Measurements from ENCODE around the gene DDTL. TPM values are rescaled to one million over a fixed set of nuclear protein-coding genes. Genes with fewer than 3 reads are reported as not detected.

The DDTL gene
- total and polyA plus RNA-seq, 2 donors (not counting 1 experiment from before 2014, with no cell fraction given), result 4.1 TPM; not detected in 1

DNA sequence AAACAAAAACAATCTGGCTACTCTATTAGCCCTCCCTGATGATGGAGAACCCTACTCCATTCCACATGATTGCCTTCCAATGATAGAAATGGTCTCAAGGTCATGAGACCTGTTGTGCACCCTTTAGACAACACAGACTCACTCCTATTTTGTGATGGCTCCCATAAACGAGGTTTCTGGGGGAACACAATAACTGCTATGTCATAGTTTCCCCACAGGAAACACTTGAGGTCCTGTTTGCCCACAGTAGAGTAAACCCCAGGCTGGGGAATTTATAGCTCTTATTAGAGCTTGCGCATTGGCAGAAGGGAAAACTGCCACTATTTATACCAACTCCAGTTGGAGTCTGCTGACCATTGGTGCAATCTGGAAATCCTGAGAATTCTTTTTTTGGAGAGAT lies 43.8 kb upstream of the DDTL start:
- POLR2A ChIA-PET, result no interaction called here
- intact Hi-C loops (cut with micrococcal nuclease), result no loop called here
- Mint-ChIP-seq H3K4me3 (no peak overlapping the region), H3K4me1 (peaks cover under 1% of the 10 kb centered on the region), H3K27me3 (no peaks in the 10 kb centered on the region), H3K27ac (no peak overlapping the region), H3K9me3 (ENCODE audit: insufficient read depth) (peaks cover 4% of the 10 kb centered on the region)
- DNase-seq, result peak; percentile 1
- Histone ChIP-seq H3K9ac (ENCODE audit: low read length) (no peak overlapping the region), H2AFZ (ENCODE audit: insufficient read depth, low read depth, low read length, poor library complexity, severe bottlenecking) (no peak overlapping the region), H3K4me1 (ENCODE audit: control insufficient read depth in 2 of 2, insufficient read depth in 2 of 2, low read length in 2 of 2) (no peaks in the 10 kb centered on the region), H3K9me3 (ENCODE audit: control extremely low read depth in 1 of 3, control insufficient read depth in 2 of 3, insufficient read depth in 1 of 3, low read length in 2 of 3) (peaks cover 0 to 25% (median 9%) of the 10 kb centered on the region in 3 donors), H3K27me3 (replicated peaks in 1 of 4; ENCODE audit: control extremely low read depth in 1 of 4, control insufficient read depth in 3 of 4, insufficient read depth in 4 of 4, low read length in 3 of 4) (no peaks in the 10 kb centered on the region), H3K4me2 (replicated peaks; ENCODE audit: low read depth, low read length, poor library complexity, severe bottlenecking) (no peak overlapping the region), H4K20me1 (ENCODE audit: control insufficient read depth, insufficient read depth, low read length, poor library complexity, severe bottlenecking) (no peaks in the 10 kb centered on the region), H3K4me3 (ENCODE audit: control extremely low read depth in 1 of 5, extremely low read depth in 1 of 5, insufficient read depth in 1 of 5, low read depth in 2 of 5, low read length in 4 of 5) (no peak overlapping the region), H3K36me3 (replicated peaks in 1 of 2; ENCODE audit: control extremely low read depth in 1 of 2, control insufficient read depth in 1 of 2, extremely low read depth in 1 of 2, insufficient read depth in 2 of 2, low read length in 1 of 2) (peaks cover 0 to 47% of the 10 kb centered on the region in 2 experiments), H3K27ac (ENCODE audit: low read length in 2 of 2) (no peak overlapping the region), H3K79me2 (ENCODE audit: control insufficient read depth, insufficient read depth, low read length) (peaks cover 27% of the 10 kb centered on the region)
- no peak for ATAC-seq (ENCODE audit: low read depth)
- WGBS (ENCODE audit: insufficient coverage), result no CpG with 5 or more reads among the region's 2 CpGs
- TF ChIP-seq, protein P1, sequence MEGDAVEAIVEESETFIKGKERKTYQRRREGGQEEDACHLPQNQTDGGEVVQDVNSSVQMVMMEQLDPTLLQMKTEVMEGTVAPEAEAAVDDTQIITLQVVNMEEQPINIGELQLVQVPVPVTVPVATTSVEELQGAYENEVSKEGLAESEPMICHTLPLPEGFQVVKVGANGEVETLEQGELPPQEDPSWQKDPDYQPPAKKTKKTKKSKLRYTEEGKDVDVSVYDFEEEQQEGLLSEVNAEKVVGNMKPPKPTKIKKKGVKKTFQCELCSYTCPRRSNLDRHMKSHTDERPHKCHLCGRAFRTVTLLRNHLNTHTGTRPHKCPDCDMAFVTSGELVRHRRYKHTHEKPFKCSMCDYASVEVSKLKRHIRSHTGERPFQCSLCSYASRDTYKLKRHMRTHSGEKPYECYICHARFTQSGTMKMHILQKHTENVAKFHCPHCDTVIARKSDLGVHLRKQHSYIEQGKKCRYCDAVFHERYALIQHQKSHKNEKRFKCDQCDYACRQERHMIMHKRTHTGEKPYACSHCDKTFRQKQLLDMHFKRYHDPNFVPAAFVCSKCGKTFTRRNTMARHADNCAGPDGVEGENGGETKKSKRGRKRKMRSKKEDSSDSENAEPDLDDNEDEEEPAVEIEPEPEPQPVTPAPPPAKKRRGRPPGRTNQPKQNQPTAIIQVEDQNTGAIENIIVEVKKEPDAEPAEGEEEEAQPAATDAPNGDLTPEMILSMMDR (IDR thresholded peaks at IDR 0.05), result no peak
- TF ChIP-seq EZH2 (IDR thresholded peaks at IDR 0.05; ENCODE audit: borderline replicate concordance, insufficient read depth, low read depth, low read length, poor library complexity, severe bottlenecking), result no peak
- CTCF ChIA-PET, result no interaction called here

DNA sequence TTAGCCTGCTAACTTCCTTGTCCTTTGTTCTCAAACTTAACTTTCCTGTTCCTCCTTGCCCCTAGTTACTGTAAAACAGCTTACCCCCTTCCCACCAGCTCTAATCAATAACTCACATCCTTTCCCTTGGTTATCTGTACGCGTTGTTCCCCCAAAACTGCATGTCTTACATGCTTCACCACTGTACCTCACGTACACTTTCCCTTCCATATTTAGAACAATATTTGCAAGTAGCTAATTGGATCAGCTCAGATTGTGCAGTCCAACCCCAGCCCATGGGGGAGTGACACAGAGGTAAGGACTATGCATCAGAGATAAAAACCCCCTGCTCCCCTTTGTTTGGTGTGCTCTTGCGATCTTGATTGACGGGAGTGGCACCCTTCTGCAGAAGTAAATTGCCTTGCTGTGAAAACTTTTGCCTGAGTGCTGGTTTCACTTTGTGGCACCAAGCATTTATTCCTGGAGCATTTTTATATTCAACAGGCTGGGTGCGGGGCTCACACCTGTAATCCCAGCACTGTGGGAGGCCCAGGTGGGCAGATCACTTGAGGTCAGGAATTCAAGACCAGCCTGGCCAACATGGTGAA lies 41.6 kb upstream of the DDTL start:
- WGBS (ENCODE audit: insufficient coverage), result 92% methylated on average over 4 of the region's 6 CpGs
- Histone ChIP-seq H3K79me2 (ENCODE audit: control insufficient read depth, insufficient read depth, low read length) (peaks cover 36% of the 10 kb centered on the region), H3K27ac (ENCODE audit: low read length in 2 of 2) (no peak overlapping the region), H3K36me3 (replicated peaks in 1 of 2; ENCODE audit: control extremely low read depth in 1 of 2, control insufficient read depth in 1 of 2, extremely low read depth in 1 of 2, insufficient read depth in 2 of 2, low read length in 1 of 2) (peaks cover 0 to 49% of the 10 kb centered on the region in 2 experiments), H3K9me3 (ENCODE audit: control extremely low read depth in 1 of 3, control insufficient read depth in 2 of 3, insufficient read depth in 1 of 3, low read length in 2 of 3) (peaks cover 0 to 28% (median 9%) of the 10 kb centered on the region in 3 donors), H3K4me1 (ENCODE audit: control insufficient read depth in 2 of 2, insufficient read depth in 2 of 2, low read length in 2 of 2) (peaks cover 6 to 12% of the 10 kb centered on the region in 2 donors), H3K9ac (ENCODE audit: low read length) (no peak overlapping the region), H3K4me3 (ENCODE audit: control extremely low read depth in 1 of 5, extremely low read depth in 1 of 5, insufficient read depth in 1 of 5, low read depth in 2 of 5, low read length in 4 of 5) (no peak overlapping the region), H4K20me1 (ENCODE audit: control insufficient read depth, insufficient read depth, low read length, poor library complexity, severe bottlenecking) (no peaks in the 10 kb centered on the region), H3K27me3 (replicated peaks in 1 of 4; ENCODE audit: control extremely low read depth in 1 of 4, control insufficient read depth in 3 of 4, insufficient read depth in 4 of 4, low read length in 3 of 4) (peaks cover 0 to 2% (median 0%) of the 10 kb centered on the region in 4 experiments), H3K4me2 (replicated peaks; ENCODE audit: low read depth, low read length, poor library complexity, severe bottlenecking) (no peak overlapping the region), H2AFZ (ENCODE audit: insufficient read depth, low read depth, low read length, poor library complexity, severe bottlenecking) (no peak overlapping the region)
- ChIA-PET POLR2A (no interaction called here), CTCF (no interaction called here)
- intact Hi-C loops (cut with micrococcal nuclease), result no loop called here
- DNase-seq (peak; percentile 6), ATAC-seq (ENCODE audit: low read depth) (no peak)
- Mint-ChIP-seq H3K27ac (peak overlapping the region; percentile 50), H3K4me1 (peaks cover 13% of the 10 kb centered on the region), H3K9me3 (ENCODE audit: insufficient read depth) (peaks cover 4% of the 10 kb centered on the region), H3K4me3 (no peak overlapping the region), H3K27me3 (no peaks in the 10 kb centered on the region)
- TF ChIP-seq, protein P1 (IDR thresholded peaks at IDR 0.05), result no peak
- TF ChIP-seq EZH2 (IDR thresholded peaks at IDR 0.05; ENCODE audit: borderline replicate concordance, insufficient read depth, low read depth, low read length, poor library complexity, severe bottlenecking), result no peak
